HT1080 (cell line): Measurements from ENCODE around the gene PALM. TPM values are rescaled to one million over a fixed set of nuclear protein-coding genes. Genes with fewer than 3 reads are reported as not detected.
"Not testable (repeated sequence)": the region's sequence is repeated elsewhere in the genome, so short reads cannot be mapped to it uniquely, and the experiment has no call there.

Source experiments
- DNase-seq: peaks from one replicate; pipeline ENCODE4 v3.0.0-alpha.2; 2015; ENCODE audit warnings: low read depth
- polyA plus RNA-seq, 2 experiments: library from polyadenylated mRNA; depleted of rRNA; stranded (reverse); fragments of >200 nt; gene quantifications; 2 replicates each; pipeline ENCODE4 v1.2.3, GENCODE V29; 2015
- total RNA-seq: library from RNA; depleted of rRNA; stranded (reverse); fragments of >200 nt; shearing (Covaris generic); gene quantifications from 2 replicates; pipeline ENCODE4 v1.2.3, GENCODE V29; 2014; rRNA removed

PALM gene
- not detected in 2 replicates for total RNA-seq
- not detected in 2 replicates for polyA plus RNA-seq (2015; cell fraction: cytosol; rRNA removed)
- polyA plus RNA-seq (2015; cell fraction: nucleus; rRNA removed): not detected in 2 replicates

DNA sequence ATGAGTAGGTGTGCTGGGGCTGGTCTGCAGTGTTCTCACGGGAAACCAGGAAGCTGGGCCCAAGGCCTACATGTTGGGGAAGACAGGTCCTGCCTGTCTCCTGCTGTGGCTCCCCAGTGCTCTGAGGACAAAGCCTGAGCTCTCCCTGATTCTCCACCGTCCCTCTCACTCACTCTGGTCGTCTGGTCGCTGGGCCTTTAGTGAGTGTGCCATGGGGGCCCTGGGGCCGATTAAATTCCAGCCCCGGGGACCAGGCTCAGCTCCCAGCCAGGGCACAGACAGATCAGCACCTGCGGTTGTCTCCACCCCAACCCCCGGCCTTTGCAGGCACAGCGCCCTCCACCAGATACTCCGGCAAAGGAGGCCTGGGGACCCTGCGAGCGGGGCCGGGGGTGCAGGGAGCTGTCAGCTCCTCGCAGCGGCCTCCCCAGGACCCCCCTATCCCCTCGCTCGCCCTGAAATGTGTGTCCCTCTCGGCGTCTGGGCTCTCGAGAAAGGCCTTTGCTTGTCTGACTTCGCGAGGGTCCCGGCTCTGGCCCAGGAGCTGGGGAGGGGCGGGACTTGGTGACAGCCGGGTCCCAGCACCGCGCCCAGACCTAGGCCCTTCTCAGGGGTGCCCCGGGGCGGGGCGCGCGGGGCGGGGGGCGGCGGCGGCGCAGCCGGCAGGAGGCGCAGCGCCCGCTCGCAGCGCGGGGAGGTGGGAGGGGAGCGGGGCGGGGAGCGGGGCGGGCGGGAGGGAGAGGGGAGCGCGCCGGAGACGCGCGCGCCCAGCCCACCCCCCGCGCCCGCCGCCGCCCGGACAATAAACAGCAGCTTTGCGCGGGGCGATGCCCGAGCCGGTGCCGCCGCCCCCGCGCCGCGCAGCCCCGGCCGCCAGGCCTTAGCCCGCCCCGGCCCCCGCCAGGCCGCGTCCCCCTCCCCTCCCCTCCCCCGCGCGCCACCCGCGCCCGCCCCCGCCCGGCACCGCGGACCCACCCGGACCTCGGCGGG, at the start of gene PALM:
Gene PALM (plus strand): TSS at position 782 of the 990 bp plus-strand sequence. CDS start 212 bp downstream, outside the sequence.
- no peak for DNase-seq

GRCh38 chr19:660793-661426, 47.8 kb upstream of the PALM start:
- no peak for DNase-seq

GRCh38 chr19:661427-662196, 47.1 kb upstream of the PALM start:
- no peak for DNase-seq

GRCh38 chr19:662207-662961, 46.4 kb upstream of the PALM start:
- DNase-seq: no peak

DNA sequence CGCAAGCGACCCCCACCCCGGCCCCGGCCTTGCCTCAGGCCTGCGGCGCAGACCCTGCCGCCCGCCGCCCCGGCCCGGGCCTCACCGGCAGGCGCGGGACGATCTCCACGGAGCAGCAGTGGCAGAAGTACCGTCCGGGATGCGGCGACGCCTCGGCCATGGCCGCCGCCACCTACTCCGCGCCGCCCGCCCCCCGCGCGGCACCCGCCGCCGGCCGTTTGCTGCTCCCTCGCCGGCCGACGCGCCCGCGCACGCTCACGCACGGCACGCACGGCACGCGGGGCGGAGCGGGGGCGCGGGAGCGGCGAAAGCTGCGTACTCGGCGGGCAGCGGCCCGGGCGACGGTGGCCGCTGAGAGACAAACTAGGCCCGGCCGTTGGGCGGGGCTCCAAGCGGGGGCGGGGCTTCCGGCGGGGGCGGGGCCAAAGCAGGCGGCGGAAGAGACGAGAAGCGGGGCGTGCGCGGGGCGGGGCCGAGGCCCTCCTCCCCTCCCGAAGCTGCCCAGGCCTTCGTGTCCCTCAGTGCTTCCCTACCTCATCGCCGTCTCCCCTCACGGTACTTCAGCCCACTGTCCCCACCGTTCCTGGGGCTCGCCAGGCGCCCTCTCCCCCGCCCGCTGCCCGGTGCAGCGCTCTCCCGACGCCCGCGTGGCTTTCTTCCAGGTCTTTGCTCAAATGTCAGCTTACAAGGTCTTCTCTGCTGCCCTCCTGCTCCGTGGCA, 45.6 kb upstream of the PALM start, which contains the start of gene RNF126:
Gene RNF126 (minus strand): TSS at position 253 of the 720 bp plus-strand sequence. CDS start 93 bp downstream, at position 160.
- DNase-seq: peak; percentile 71

- DNase-seq: no peak
Observed at GRCh38 chr19:663682-664117, 45.0 kb upstream of the PALM start.

GRCh38 chr19:664913-665443, 43.8 kb upstream of the PALM start:
- DNase-seq: peak; percentile 63

GRCh38 chr19:666985-667573, 41.7 kb upstream of the PALM start:
- DNase-seq: not testable (repeated sequence)

- not testable (repeated sequence) for DNase-seq
Observed at GRCh38 chr19:668675-669434, 39.9 kb upstream of the PALM start.

- DNase-seq: no peak
Observed at GRCh38 chr19:670609-671075, 38.1 kb upstream of the PALM start.

DNA sequence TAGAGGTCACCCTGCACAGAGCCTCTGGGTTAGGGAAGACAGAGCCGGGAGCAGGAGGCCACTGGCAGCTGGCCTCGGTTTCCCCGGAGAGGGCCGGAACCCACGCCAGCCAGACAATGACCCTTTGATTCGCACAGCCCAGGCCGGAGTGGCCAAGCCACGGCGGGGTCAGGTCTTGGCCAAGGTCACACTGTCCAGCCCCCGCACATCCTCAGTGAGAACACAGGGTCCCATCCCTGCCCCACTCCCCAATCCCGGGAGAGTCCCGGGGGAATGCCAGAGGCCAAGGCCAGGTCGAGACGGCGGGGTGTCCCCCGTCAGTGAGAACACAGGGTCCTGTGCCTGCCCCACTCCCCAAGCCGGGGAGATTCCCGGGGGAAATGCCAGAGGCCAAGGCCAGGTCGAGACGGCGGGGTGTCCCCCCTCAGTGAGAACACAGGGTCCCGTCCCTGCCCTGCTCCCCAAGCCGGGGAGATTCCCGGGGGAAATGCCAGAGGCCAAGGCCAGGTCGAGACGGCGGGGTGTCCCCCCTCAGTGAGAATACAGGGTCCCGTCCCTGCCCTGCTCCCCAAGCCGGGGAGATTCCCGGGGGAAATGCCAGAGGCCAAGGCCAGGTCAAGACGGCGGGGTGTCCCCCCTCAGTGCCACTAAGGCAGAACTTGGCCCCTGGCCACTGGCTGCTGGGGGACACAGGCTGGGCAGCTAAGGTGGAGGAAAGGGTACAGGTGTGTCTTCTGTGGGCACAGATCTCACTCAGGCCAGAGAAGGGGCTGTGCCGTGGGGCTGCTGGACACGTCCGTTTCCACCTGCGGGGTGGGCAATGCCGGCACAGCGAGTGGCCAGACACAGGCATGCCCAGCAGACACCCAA, 34.2 kb upstream of the PALM start:
- no peak for DNase-seq

GRCh38 chr19:676007-676338, 32.8 kb upstream of the PALM start:
- DNase-seq: no peak

- no peak for DNase-seq
Observed at GRCh38 chr19:676339-677105, 32.2 kb upstream of the PALM start, which contains the start of gene FSTL3. TSS of gene FSTL3 (plus strand) at chr19:676392. CDS start at chr19:676424, 32 bp downstream.

DNA sequence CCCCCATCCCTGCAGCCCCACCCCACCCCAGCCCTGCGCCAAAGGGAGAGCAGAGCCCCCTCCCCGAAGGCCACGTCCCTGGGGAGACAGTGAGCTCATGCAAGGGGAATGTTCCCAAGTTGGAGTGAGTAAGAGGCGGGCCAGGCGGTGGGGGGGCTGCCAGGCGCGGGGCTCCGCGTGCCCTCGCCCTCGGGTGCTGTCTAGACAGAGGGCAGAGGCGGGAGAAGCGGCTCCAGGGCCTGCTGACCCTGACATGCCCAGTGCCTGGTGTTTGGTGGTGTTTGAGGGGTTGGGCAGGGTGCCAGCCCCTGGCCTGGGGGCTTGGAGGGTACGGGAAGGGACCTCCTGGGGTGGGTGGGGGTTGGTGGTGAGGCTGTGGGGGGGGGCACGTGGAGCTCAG, 31.5 kb upstream of the PALM start:
- peak; percentile 73 for DNase-seq

GRCh38 chr19:677601-678436, 30.9 kb upstream of the PALM start:
- DNase-seq: no peak
